Fibroblast of mammary gland (primary cell): ENCODE data around the gene PIEZO2.

ENCODE experiments used
- DNase-seq: peaks from one replicate; pipeline ENCODE4 v3.0.0-alpha.2; 2010; ENCODE audit warnings: low read depth
- H3K4me3 ChIP-seq: 2 replicates; pipeline ENCODE4 v1.5.1; 2011; ENCODE audit warnings: low read depth, mild to moderate bottlenecking, low read length, moderate library complexity; ENCODE audit not compliant: control insufficient read depth
- CTCF ChIP-seq: conservative IDR thresholded peaks from 2 replicates; pipeline ENCODE4 v1.5.1; 2011; ENCODE audit warnings: low read depth, low read length, inconsistent platforms; ENCODE audit not compliant: control insufficient read depth, insufficient read depth

The PIEZO2 gene

GRCh38 chr18:10985689-10986088 lies 163.7 kb downstream of the PIEZO2 start:
- no peak for DNase-seq
- no peak for TF ChIP-seq CTCF
- H3K4me3 ChIP-seq: no peak overlapping the region

GRCh38 chr18:10979411-10979810 lies 170.0 kb downstream of the PIEZO2 start:
- TF ChIP-seq CTCF: no peak
- H3K4me3 ChIP-seq: no peak overlapping the region
- DNase-seq: no peak

GRCh38 chr18:10977042-10977441 lies 172.3 kb downstream of the PIEZO2 start:
- TF ChIP-seq CTCF: no peak
- no peak for DNase-seq
- no peak overlapping the region for H3K4me3 ChIP-seq

GRCh38 chr18:10973567-10974203 lies 175.7 kb downstream of the PIEZO2 start:
- DNase-seq: peak; percentile 34
- TF ChIP-seq CTCF: no peak
- no peak overlapping the region for H3K4me3 ChIP-seq

GRCh38 chr18:10971717-10972116 lies 177.7 kb downstream of the PIEZO2 start:
- DNase-seq: no peak
- no peak for TF ChIP-seq CTCF

GRCh38 chr18:10965119-10965518 lies 184.2 kb downstream of the PIEZO2 start:
- no peak for DNase-seq
- H3K4me3 ChIP-seq: no peak overlapping the region
- TF ChIP-seq CTCF: no peak

More at GRCh38 chr18:10971717-10972116, 177.7 kb downstream of the PIEZO2 start:
- no peak overlapping the region for H3K4me3 ChIP-seq

- no peak for TF ChIP-seq CTCF
Measured at GRCh38 chr18:10953672-10954071, 195.7 kb downstream of the PIEZO2 start.

More at GRCh38 chr18:10953672-10954071, 195.7 kb downstream of the PIEZO2 start:
- H3K4me3 ChIP-seq: no peak overlapping the region
- no peak for DNase-seq
